ENCODE measurements around the gene EBPL. TPM values are rescaled to one million over a fixed set of nuclear protein-coding genes. Genes with fewer than 3 reads are reported as not detected.
A peak's percentile ranks its signal among the peaks of the same experiment; 100 is the strongest.

EBPL gene
- total and polyA plus RNA-seq, 2 donors, result 24.1 to 69.4 TPM

DNA sequence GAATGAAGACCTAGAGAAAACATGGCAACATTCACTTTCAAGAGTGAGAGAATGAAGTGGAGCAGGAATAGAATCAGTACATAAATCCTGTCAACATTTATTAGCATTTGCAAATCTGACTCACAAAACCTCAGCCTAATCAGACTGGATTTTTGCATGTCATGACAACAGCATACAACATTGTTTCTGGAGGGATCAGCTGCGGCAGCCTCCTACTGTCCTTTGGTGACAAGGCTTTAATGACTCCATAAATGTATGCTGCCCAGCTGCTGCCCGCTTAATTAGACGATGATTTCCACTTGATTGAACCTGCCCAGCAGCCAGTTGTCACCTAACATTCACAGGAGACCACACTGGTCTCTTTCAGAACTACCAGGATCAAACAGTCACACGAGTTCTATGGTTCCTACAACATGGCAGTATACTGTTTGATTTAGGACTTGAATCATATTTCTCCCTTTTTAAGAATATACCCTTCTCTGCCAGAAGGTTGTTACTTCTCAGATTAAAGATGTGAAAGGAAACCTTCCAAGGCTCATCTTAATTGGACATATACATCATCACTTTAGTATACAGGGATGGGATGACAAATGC, 9.3 kb downstream of the EBPL start:
- H3K9me3 ChIP-seq (ENCODE audit: control insufficient read depth in 2 of 2, insufficient read depth in 1 of 2, low read length in 1 of 2), result no peaks in the 10 kb centered on the region
- no peak for DNase-seq (ENCODE audit: low read depth in 6 of 9, low spot score in 9 of 9)
- WGBS, result 94% methylated on average over 4 of the region's 4 CpGs

DNA sequence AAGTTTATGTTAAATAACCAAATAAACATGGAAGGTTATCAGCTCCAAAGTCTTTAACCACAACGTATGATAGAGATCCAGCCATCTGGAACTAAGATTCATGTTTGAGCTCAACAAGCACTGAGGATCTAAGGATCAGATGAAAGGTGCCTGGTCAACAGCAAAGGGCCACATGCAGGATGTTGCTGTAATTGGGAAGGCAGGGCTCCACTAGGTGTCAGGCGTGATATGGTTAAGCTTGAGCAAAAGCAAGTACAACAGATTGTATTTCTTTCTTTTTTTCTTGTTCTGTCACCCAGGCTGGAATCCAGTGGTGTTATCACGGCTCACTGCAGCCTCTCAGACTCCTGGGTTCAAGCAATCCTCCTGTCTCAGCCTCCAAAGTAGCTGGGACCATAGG, 12.0 kb downstream of the EBPL start:
- peak in 3 of 9 donors; percentile 19 to 53 (median 36) for DNase-seq (ENCODE audit: low read depth in 6 of 9, low spot score in 9 of 9)
- H3K9me3 ChIP-seq (ENCODE audit: control insufficient read depth in 2 of 2, insufficient read depth in 1 of 2, low read length in 1 of 2), result no peaks in the 10 kb centered on the region
- WGBS, result 75% methylated on average over 3 of the region's 3 CpGs
- H3K4me1 ChIP-seq (ENCODE audit: control insufficient read depth in 2 of 2, insufficient read depth in 2 of 2, low read length in 2 of 2), result peaks cover 0 to 6% of the 10 kb centered on the region in 2 donors
- H3K36me3 ChIP-seq (ENCODE audit: control insufficient read depth in 2 of 2, insufficient read depth in 2 of 2, low read length in 1 of 2), result peaks cover 0 to 7% of the 10 kb centered on the region in 2 donors
- H3K4me3 ChIP-seq (ENCODE audit: low read length in 2 of 2), result no peak overlapping the region
- no peaks in the 10 kb centered on the region for H3K27me3 ChIP-seq (ENCODE audit: control insufficient read depth in 2 of 2, insufficient read depth in 1 of 2, low read length in 1 of 2)
- H3K27ac ChIP-seq (ENCODE audit: low read depth in 1 of 2, low read length in 1 of 2), result no peak overlapping the region

More for the DNA sequence above, 9.3 kb downstream of the EBPL start:
- Histone ChIP-seq H3K4me1 (ENCODE audit: control insufficient read depth in 2 of 2, insufficient read depth in 2 of 2, low read length in 2 of 2) (peaks cover 0 to 6% of the 10 kb centered on the region in 2 donors), H3K27me3 (ENCODE audit: control insufficient read depth in 2 of 2, insufficient read depth in 1 of 2, low read length in 1 of 2) (no peaks in the 10 kb centered on the region), H3K36me3 (ENCODE audit: control insufficient read depth in 2 of 2, insufficient read depth in 2 of 2, low read length in 1 of 2) (peaks cover 3 to 10% of the 10 kb centered on the region in 2 donors), H3K4me3 (ENCODE audit: low read length in 2 of 2) (no peak overlapping the region), H3K27ac (ENCODE audit: low read depth in 1 of 2, low read length in 1 of 2) (no peak overlapping the region)

GRCh38 chr13:49678191-49678914, 12.9 kb downstream of the EBPL start:
- WGBS, result 97% methylated on average over 48 of the region's 48 CpGs
- H3K9me3 ChIP-seq (ENCODE audit: control insufficient read depth in 2 of 2, insufficient read depth in 1 of 2, low read length in 1 of 2), result no peaks in the 10 kb centered on the region
- H3K27ac ChIP-seq (ENCODE audit: low read depth in 1 of 2, low read length in 1 of 2), result no peak overlapping the region
- no peak for DNase-seq (ENCODE audit: low read depth in 6 of 9, low spot score in 9 of 9)
- H3K36me3 ChIP-seq (ENCODE audit: control insufficient read depth in 2 of 2, insufficient read depth in 2 of 2, low read length in 1 of 2), result peaks cover 0 to 7% of the 10 kb centered on the region in 2 donors
- H3K27me3 ChIP-seq (ENCODE audit: control insufficient read depth in 2 of 2, insufficient read depth in 1 of 2, low read length in 1 of 2), result no peaks in the 10 kb centered on the region
- peaks cover 0 to 6% of the 10 kb centered on the region in 2 donors for H3K4me1 ChIP-seq (ENCODE audit: control insufficient read depth in 2 of 2, insufficient read depth in 2 of 2, low read length in 2 of 2)
- no peak overlapping the region for H3K4me3 ChIP-seq (ENCODE audit: low read length in 2 of 2)

DNA sequence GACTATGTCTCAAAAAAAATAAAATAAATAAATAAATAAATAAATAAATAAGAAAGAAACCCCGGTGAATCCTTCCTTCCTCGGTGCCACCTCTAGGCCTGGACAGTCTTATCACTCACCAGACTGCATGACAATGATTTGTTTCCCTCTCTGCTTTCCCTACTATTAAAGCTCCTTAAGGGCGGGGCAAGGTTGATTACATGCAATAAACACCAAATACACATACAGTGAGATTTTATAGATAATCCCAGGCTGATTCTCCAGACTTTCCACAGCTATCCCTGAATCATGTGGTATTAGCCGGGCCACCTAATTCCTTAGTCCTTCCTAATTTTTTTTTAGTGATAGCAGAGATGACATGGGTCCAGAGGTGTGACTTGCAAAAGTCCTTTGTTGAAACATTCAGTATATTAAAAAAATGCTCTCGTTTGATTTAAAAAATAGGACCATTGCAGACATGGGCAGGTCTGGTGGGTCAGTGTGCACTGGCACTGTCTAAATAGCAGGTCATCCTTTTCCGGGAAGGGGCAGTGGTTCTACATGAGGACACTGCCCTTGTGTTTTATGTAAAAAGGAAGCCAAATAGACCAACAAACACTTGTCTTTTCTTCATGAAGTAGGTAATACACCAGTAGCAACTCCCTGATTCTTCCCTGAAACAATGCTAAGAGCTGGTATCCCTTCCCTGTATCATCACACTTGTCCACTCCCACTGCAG, 14.5 kb downstream of the EBPL start:
- no peaks in the 10 kb centered on the region for H3K27me3 ChIP-seq (ENCODE audit: control insufficient read depth in 2 of 2, insufficient read depth in 1 of 2, low read length in 1 of 2)

GRCh38 chr13:49670828-49671227, 20.5 kb downstream of the EBPL start:
- H3K27me3 ChIP-seq (ENCODE audit: control insufficient read depth in 2 of 2, insufficient read depth in 1 of 2, low read length in 1 of 2), result no peaks in the 10 kb centered on the region
- H3K4me3 ChIP-seq (ENCODE audit: low read length in 2 of 2), result no peak overlapping the region
- H3K4me1 ChIP-seq (ENCODE audit: control insufficient read depth in 2 of 2, insufficient read depth in 2 of 2, low read length in 2 of 2), result no peaks in the 10 kb centered on the region
- WGBS, result 87% methylated on average over 5 of the region's 5 CpGs
- DNase-seq (ENCODE audit: low read depth in 6 of 9, low spot score in 9 of 9), result no peak
- H3K36me3 ChIP-seq (ENCODE audit: control insufficient read depth in 2 of 2, insufficient read depth in 2 of 2, low read length in 1 of 2), result peaks cover 5 to 12% of the 10 kb centered on the region in 2 donors
- H3K9me3 ChIP-seq (ENCODE audit: control insufficient read depth in 2 of 2, insufficient read depth in 1 of 2, low read length in 1 of 2), result no peaks in the 10 kb centered on the region
- no peak overlapping the region for H3K27ac ChIP-seq (ENCODE audit: low read depth in 1 of 2, low read length in 1 of 2)

More for the DNA sequence above, 14.5 kb downstream of the EBPL start:
- no peak overlapping the region for H3K27ac ChIP-seq (ENCODE audit: low read depth in 1 of 2, low read length in 1 of 2)
- WGBS, result 98% methylated on average over 6 of the region's 6 CpGs
- no peak for DNase-seq (ENCODE audit: low read depth in 6 of 9, low spot score in 9 of 9)
- H3K9me3 ChIP-seq (ENCODE audit: control insufficient read depth in 2 of 2, insufficient read depth in 1 of 2, low read length in 1 of 2), result no peaks in the 10 kb centered on the region
- H3K36me3 ChIP-seq (ENCODE audit: control insufficient read depth in 2 of 2, insufficient read depth in 2 of 2, low read length in 1 of 2), result peaks cover 0 to 5% of the 10 kb centered on the region in 2 donors
- H3K4me1 ChIP-seq (ENCODE audit: control insufficient read depth in 2 of 2, insufficient read depth in 2 of 2, low read length in 2 of 2), result peaks cover 0 to 6% of the 10 kb centered on the region in 2 donors
- no peak overlapping the region for H3K4me3 ChIP-seq (ENCODE audit: low read length in 2 of 2)

DNA sequence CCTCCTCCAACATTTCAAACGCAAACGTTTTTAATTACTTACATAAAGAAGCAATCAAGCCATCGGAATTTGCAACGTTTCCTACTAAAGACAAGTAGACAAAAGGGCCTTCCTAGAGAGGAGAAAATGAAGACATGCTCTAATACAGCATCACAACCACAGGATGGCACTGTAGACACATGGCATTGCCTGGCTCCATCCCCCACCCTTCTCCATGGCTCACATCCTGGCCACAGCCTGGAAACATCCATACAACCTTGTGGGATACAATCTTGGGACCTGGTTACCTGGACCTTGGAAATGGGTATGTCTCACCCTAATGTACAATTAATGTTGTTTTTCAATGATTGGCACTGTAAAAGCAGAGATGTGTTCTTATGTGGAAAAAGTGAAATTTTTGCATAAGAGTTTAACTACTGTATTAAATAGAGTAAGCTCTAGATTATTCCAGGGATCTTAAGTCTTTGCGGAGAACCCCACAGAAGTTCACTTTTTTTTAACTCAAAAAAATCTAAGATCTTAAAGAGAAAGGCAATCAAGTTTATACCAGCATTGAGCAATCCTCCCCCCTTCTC, 21.5 kb downstream of the EBPL start:
- Histone ChIP-seq H3K9me3 (ENCODE audit: control insufficient read depth in 2 of 2, insufficient read depth in 1 of 2, low read length in 1 of 2) (no peaks in the 10 kb centered on the region), H3K36me3 (ENCODE audit: control insufficient read depth in 2 of 2, insufficient read depth in 2 of 2, low read length in 1 of 2) (peaks cover 5 to 15% of the 10 kb centered on the region in 2 donors), H3K4me3 (ENCODE audit: low read length in 2 of 2) (no peak overlapping the region), H3K27ac (ENCODE audit: low read depth in 1 of 2, low read length in 1 of 2) (no peak overlapping the region), H3K4me1 (ENCODE audit: control insufficient read depth in 2 of 2, insufficient read depth in 2 of 2, low read length in 2 of 2) (no peaks in the 10 kb centered on the region), H3K27me3 (ENCODE audit: control insufficient read depth in 2 of 2, insufficient read depth in 1 of 2, low read length in 1 of 2) (no peaks in the 10 kb centered on the region)
- WGBS, result 92% methylated on average over 5 of the region's 5 CpGs
- peak in 3 of 9 donors; percentile 37 to 60 (median 55) for DNase-seq (ENCODE audit: low read depth in 6 of 9, low spot score in 9 of 9)

DNA sequence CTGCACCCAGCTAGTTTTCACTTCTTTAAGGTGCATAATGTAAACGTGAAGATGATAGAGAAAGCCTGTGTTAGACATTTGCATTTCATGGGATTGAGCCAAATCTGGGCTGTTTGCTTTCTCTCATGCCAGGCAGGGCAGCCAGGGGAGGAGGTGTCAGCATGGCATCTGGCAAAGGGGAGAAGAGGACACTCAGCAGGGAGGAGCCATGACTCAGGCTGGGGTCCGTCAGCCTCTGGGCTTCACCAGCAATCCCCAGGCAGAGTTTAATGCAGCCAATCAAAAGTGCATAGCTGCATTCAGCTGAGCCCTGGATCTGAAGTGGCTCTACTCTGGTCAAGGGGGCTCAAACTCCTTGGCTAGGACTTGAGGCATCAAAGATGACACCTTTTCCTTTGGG, 23.5 kb downstream of the EBPL start:
- Histone ChIP-seq H3K9me3 (ENCODE audit: control insufficient read depth in 2 of 2, insufficient read depth in 1 of 2, low read length in 1 of 2) (no peaks in the 10 kb centered on the region), H3K36me3 (ENCODE audit: control insufficient read depth in 2 of 2, insufficient read depth in 2 of 2, low read length in 1 of 2) (peaks cover 5 to 15% of the 10 kb centered on the region in 2 donors), H3K27ac (ENCODE audit: low read depth in 1 of 2, low read length in 1 of 2) (no peak overlapping the region), H3K4me3 (ENCODE audit: low read length in 2 of 2) (no peak overlapping the region), H3K27me3 (ENCODE audit: control insufficient read depth in 2 of 2, insufficient read depth in 1 of 2, low read length in 1 of 2) (no peaks in the 10 kb centered on the region), H3K4me1 (ENCODE audit: control insufficient read depth in 2 of 2, insufficient read depth in 2 of 2, low read length in 2 of 2) (no peaks in the 10 kb centered on the region)
- WGBS, result 96% methylated on average over 2 of the region's 2 CpGs
- DNase-seq (ENCODE audit: low read depth in 6 of 9, low spot score in 9 of 9), result no peak

- Histone ChIP-seq H3K4me3 (ENCODE audit: low read length in 2 of 2) (no peak overlapping the region), H3K27ac (ENCODE audit: low read depth in 1 of 2, low read length in 1 of 2) (no peak overlapping the region), H3K4me1 (ENCODE audit: control insufficient read depth in 2 of 2, insufficient read depth in 2 of 2, low read length in 2 of 2) (no peaks in the 10 kb centered on the region), H3K27me3 (ENCODE audit: control insufficient read depth in 2 of 2, insufficient read depth in 1 of 2, low read length in 1 of 2) (no peaks in the 10 kb centered on the region), H3K9me3 (ENCODE audit: control insufficient read depth in 2 of 2, insufficient read depth in 1 of 2, low read length in 1 of 2) (no peaks in the 10 kb centered on the region), H3K36me3 (ENCODE audit: control insufficient read depth in 2 of 2, insufficient read depth in 2 of 2, low read length in 1 of 2) (peaks cover 5 to 15% of the 10 kb centered on the region in 2 donors)
- 96% methylated on average over 4 of the region's 4 CpGs for WGBS
- DNase-seq (ENCODE audit: low read depth in 6 of 9, low spot score in 9 of 9), result no peak
Measured at GRCh38 chr13:49664606-49665005, 26.7 kb downstream of the EBPL start.

GRCh38 chr13:49657241-49657641, 34.0 kb downstream of the EBPL start:
- DNase-seq (ENCODE audit: low read depth in 6 of 9, low spot score in 9 of 9), result no peak
- WGBS, result 93% methylated on average over 9 of the region's 9 CpGs
- no peaks in the 10 kb centered on the region for H3K9me3 ChIP-seq (ENCODE audit: control insufficient read depth in 2 of 2, insufficient read depth in 1 of 2, low read length in 1 of 2)
- H3K36me3 ChIP-seq (ENCODE audit: control insufficient read depth in 2 of 2, insufficient read depth in 2 of 2, low read length in 1 of 2), result no peaks in the 10 kb centered on the region
- no peaks in the 10 kb centered on the region for H3K4me1 ChIP-seq (ENCODE audit: control insufficient read depth in 2 of 2, insufficient read depth in 2 of 2, low read length in 2 of 2)
- no peak overlapping the region for H3K27ac ChIP-seq (ENCODE audit: low read depth in 1 of 2, low read length in 1 of 2)
- H3K4me3 ChIP-seq (ENCODE audit: low read length in 2 of 2), result no peak overlapping the region
- no peaks in the 10 kb centered on the region for H3K27me3 ChIP-seq (ENCODE audit: control insufficient read depth in 2 of 2, insufficient read depth in 1 of 2, low read length in 1 of 2)

Data from thymus (tissue), 11 donors.